AG04449 (cell line): ENCODE measurements around the gene TEX13B.

Experiments
- CTCF ChIA-PET: fragments of 350-600 bp; formaldehyde crosslinking; extraction: SDS; loops from one replicate; lab custom pipeline; 2021; ENCODE audit warnings: antibody characterized with exemption; lab: Yijun Ruan, JAX
- POLR2A ChIA-PET: fragments of 400-600, 350-600 bp; formaldehyde crosslinking; extraction: SDS; loops from one replicate; lab custom pipeline; 2020; ENCODE audit warnings: antibody characterized with exemption, inconsistent platforms; lab: Yijun Ruan, JAX
- DNase-seq: peaks from one replicate; pipeline ENCODE4 v3.0.0-alpha.2; 2010; ENCODE audit warnings: low read depth, low spot score
- H3K4me3 ChIP-seq: 2 replicates; pipeline ENCODE4 v1.5.1; 2011; ENCODE audit warnings: low read depth, mild to moderate bottlenecking, control low read depth, low read length
- CTCF ChIP-seq: IDR thresholded peaks from one replicate; pipeline ENCODE4 v1.5.1; 2011; ENCODE audit warnings: mild to moderate bottlenecking, moderate library complexity, low read length, control low read depth, inconsistent platforms; ENCODE audit not compliant: insufficient read depth; ENCODE audit errors: missing control alignments

TEX13B gene

DNA sequence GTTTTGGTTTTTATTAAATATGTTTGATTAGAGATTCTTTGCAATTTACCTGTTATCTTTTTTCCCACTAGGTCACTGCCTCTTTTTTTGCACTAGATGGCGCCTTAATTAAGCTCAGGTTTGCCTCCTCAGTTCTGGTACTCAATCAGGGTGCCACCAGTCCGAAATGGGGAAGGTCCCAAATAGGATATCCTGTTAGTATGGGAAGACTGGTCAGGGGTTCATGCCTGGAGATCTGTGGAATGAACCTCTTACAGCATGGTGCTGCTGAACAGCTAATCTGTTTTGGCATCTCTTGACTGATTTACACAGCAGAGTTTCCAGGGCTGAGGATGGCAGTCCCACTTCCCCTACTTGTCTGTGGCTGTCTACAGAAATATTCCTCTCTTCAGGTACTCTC is 38.5 kb upstream of the TEX13B start:
- ChIA-PET CTCF (interaction anchor here (1.0 to 3.2 kb wide), 5 partner anchors 9 to 119 kb away, joined by 3 to 29 read pairs (median 6); no protein-coding TSS in a partner anchor), POLR2A (interaction anchor here (0.7 to 0.8 kb wide), 2 partner anchors 13 kb away, joined by 3 to 4 read pairs; no protein-coding TSS in a partner anchor)
- no peak for TF ChIP-seq CTCF
- DNase-seq: no peak
- H3K4me3 ChIP-seq: no peak overlapping the region

GRCh38 chrX:108019382-108019875 is 37.3 kb upstream of the TEX13B start:
- no peak for TF ChIP-seq CTCF
- ChIA-PET CTCF (no interaction called here), POLR2A (no interaction called here)
- DNase-seq: no peak
- H3K4me3 ChIP-seq: no peak overlapping the region

DNA sequence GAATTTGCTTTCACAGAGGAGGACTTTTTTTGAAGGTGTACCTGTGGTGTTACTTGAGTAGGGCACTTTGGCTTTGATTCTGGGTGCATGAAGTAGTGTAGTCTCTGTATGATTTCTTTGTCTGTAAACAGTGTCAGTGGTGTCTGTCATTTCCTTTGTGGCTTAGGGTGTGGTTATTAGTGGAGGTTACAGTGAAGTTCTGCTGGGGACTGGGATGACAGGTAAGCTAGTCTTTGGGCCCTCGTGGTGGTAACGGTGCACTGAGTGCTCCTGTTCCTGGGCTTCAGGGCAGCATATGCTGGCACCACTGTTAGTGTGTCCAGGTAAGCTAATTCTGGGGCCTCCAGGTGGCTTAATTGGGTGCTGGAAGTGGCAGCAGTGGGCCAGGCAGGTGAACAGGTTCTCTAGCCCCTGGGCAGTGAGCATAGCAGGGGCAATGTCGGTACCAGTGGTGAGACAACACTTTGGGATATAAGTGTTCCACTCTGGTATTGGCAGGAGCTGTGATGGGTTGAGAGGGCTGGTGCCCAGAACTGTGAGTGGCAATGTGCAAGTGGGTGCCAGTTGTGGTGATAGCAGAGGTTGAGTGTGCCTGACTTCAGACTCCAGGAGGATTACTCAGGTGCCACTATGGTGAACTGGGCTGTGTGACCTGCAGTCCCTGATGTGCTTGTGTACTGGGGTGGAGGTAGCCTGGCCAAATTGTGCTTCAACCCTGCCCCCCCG is 36.6 kb upstream of the TEX13B start:
- CTCF ChIA-PET: no interaction called here

GRCh38 chrX:108001218-108001814 is 19.1 kb upstream of the TEX13B start:
- CTCF ChIA-PET: no interaction called here
- POLR2A ChIA-PET: no interaction called here

More for the DNA sequence above, 36.6 kb upstream of the TEX13B start:
- no peak for DNase-seq
- POLR2A ChIA-PET: no interaction called here
- H3K4me3 ChIP-seq: no peak overlapping the region
- TF ChIP-seq CTCF: no peak

DNA sequence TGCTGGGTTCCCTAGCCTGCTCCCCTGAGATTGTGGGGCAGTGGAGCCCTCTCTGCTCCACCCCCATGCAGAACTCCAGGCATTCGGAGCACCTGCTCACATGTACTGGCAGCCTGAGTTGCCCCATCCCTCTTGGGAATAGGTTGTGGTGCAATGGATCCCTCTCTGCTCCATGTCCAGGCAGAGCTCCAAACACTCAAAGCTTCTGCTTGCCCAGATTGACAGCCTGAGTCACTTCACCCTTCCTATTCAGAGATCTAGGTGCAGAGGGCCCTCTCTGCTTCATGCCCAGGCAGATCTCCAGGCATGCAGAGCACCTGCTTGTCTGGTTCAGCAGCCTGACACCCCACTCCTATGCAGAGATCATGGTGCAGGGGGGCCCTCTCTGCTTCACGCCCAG is 18.6 kb upstream of the TEX13B start:
- DNase-seq: no peak
- ChIA-PET POLR2A (no interaction called here), CTCF (interaction anchor here (1.4 kb wide), 1 partner anchor 21 kb away, joined by 3 read pairs; no protein-coding TSS in a partner anchor)
- no peak overlapping the region for H3K4me3 ChIP-seq
- no peak for TF ChIP-seq CTCF

More at GRCh38 chrX:108001218-108001814, 19.1 kb upstream of the TEX13B start:
- no peak for DNase-seq
- no peak overlapping the region for H3K4me3 ChIP-seq
- peak; percentile 25 for TF ChIP-seq CTCF

DNA sequence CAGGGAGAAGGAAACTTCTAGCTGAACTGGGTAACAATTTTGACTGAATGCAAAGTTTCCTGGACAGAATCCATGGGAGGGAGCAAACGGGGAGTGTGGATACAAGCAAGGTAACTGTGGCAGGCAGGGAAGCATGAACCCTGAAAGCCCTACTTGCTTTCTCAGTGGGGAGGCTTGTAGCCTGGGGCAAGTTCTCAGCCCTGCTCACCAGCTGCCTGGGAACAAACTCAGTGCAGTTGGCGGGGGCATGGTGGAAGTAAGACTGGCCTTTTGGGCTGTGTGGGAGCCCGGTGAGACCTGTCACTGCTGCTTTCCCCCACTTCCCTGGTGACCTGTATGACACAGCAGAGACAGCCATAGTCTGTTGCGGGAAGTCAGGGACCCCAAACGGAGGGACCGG is 14.0 kb upstream of the TEX13B start:
- no peak for DNase-seq
- POLR2A ChIA-PET: no interaction called here
- H3K4me3 ChIP-seq: no peak overlapping the region
- CTCF ChIA-PET: no interaction called here
- TF ChIP-seq CTCF: no peak
